GM18909 (cell line): Measurements from ENCODE around the gene TENM3.
"Not testable (repeated sequence)": the region's sequence is repeated elsewhere in the genome, so short reads cannot be mapped to it uniquely, and the experiment has no call there.

Source experiments
- ATAC-seq: cut with Tn5 transposase; IDR thresholded peaks from one replicate; pipeline ENCODE4 v1.9.1; 2021; ENCODE audit warnings: mild to moderate bottlenecking; ENCODE audit not compliant: unreplicated experiment, poor library complexity

The TENM3 gene

DNA sequence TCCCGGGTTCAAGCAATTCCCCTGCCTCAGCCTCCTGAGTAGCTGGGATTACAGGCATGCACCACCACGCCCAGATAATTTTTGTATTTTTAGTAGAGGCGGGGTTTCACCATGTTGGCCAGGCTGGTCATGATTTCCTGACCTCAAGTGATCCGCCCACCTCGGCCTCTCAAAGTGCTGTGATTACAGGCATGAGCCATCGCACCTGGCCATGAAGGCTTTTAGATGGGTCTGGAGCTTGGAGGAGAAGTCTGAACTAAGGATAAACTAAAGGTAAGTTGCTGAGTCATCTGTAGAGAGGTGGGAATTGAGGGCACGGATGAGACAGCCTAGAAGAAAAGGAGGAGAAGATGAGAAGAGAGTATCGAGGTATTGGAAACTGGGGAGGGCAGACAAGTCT lies at the start of gene TENM3:
Gene TENM3 (plus strand): TSS at position 199 of the 400 bp plus-strand sequence. CDS start 80,619 bp downstream, outside the sequence.
- not testable (repeated sequence) for ATAC-seq

DNA sequence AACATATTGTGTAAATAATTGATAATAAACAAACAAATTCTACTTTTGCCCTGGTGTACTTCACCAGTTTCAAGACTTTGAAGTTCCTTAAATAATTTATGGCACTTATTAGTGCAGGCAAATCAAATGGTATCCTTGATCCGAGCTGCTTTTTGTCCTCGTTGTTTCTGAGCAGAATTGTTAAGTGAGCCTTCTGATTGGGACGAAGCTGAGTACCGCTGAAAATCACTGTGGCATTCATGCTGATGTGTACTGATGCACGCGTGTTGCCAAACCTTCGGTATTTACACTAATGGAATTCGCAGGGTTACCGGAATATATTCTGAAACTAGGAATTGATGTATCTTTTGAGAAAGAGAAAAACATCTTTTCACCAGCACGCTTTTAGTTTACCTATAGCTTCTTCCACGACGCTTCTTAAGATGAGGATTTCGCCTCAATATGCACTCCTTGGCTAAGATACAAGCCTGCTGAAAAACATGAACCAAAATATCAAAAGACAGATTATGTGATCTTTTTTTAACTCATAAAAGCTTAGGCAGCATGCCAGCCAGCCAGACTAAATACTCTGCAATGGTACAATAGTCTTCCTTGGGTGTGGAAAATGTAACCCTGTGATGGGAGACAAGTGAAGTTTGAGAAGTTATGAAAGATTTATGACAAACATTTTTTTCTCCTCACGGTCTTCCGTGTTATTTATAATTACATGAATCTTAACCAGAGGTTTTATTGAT lies 48.9 kb upstream of the TENM3 start:
- no peak for ATAC-seq

DNA sequence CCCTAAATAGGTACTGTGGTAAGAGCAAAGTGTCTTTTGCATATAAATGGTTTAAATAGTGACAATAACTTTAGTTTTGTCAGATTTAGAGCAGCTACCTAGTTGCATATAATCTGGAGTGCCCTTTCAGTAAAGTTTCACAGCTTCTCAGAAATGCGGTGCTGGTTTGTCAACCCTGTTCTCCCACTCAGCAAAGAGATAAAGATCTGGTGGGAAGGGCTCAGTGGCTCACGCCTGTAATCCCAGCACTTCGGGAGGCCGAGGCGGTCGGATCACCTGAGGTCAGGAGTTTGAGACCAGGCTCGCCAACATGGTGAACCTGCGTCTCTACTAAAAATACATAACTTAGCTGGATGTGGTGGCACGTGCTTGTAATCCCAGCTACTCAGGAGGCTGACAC lies 45.6 kb upstream of the TENM3 start:
- no peak for ATAC-seq

DNA sequence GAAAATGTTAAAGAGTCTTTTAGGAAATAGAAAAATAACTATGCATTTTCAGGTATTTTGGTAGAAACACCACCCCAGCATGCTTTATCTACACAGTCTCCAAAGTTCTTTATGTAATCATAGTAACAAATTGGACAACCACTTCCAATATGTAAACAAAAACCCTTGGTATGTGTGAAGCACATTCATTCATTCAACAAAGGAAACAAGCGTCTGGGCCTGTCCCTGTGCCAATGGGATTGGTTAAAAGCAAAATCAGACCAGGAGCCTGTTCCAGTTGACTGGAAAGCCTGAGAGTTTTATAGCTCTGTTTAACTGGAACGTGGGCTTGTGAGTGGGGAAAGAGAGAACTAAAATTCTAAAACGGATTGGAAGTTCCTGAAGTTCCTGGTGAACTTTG lies 41.3 kb upstream of the TENM3 start:
- no peak for ATAC-seq

DNA sequence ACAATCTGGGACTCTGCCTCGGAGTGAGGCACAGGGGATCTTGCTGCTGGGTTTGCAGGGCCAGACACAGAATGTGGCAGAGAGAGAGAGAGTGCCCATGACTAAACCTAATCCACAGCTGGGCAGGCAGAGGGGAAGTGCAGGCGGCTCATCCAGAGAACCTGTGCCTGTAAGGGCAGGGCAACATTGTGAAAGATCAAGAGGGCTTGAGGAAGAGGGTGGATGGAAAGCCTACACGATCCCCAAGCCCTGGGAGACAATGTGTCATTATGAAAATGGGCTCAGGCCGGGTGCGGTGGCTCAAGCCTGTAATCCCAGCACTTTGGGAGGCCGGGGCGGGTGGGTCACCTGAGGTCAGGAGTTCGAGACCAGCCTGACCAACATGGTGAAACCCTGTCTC lies 40.6 kb upstream of the TENM3 start:
- ATAC-seq = no peak

DNA sequence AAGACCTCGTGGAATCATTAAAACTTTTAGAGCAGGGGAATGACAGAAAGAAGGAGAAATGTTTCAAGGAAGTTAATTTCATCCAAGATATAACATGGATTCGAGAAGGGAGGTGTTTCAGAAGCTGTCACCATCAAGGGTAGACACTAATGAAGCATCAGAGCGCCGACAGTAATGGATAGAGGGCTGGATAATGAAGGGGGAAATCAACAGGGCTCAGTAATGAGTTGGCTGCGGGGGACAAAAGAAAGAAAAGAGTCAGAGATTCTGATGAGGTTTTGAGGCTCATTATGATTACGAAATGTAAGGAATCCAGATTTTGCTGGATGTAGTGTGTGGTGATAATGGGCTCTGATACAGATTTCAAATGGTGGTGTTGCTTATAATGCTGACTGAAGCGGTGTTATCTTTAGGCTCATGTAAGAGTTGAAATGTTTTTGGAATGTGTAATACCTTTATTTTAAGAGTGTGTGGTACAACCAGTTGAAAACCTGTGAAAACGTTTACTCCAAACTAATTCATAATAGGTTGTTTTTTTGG lies 39.3 kb upstream of the TENM3 start:
- no peak for ATAC-seq

DNA sequence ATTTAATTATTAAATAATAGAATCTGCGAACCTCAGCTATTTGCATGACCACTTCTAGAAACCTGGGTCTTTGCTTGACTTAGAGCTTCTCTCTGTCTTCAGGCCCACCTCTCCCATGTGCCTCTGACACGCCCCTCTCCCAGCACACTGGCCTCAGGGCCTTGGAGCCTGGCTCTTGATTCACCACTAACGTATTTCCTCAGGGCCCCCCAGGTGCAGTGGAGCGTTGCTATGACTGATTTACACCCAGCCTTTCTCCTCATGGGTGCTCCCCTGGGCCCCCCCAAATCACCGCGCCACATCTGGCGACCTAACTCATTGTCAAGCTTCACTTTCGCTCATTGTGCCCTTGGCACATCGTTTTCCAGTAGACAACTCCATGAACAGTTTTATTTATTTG lies 37.9 kb upstream of the TENM3 start:
- no peak for ATAC-seq

DNA sequence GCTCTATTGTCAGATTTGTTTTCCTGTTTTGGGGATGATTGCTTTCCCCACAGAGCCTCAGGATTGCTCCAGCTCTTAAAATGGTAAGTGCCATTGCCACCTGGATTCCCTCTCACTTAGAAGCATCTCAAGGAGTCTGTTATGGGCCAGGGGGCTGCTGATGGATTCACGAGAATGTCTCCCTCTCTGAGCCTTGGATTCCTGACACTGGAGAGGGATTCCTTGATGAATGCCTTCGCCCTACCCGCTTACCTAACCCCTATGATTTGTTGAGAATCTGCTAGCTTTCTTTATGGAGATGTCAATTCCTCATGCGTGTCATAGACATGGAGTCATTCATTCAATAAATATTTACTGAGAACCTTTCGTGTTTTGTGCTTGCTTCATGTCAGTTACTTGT lies 36.9 kb upstream of the TENM3 start:
- ATAC-seq = no peak

DNA sequence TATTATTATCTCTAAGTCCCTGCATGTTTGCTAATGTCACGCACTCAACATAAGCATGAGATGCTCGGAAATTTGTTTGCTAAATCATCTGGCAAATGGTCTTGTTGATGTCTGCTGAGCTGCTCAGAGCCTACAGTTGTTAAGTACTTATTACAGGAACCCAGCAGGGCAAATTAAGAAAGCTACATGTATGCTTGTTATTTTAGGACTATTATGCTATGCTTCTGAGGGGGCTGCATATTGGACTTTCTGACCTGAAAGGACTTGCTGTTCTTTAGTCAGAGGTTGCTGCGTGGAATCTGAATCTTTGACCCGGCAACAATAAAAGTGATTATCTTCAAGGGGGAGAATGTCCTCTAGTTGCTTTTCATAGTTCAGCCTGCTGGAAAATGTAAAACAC lies 36.3 kb upstream of the TENM3 start:
- no peak for ATAC-seq

DNA sequence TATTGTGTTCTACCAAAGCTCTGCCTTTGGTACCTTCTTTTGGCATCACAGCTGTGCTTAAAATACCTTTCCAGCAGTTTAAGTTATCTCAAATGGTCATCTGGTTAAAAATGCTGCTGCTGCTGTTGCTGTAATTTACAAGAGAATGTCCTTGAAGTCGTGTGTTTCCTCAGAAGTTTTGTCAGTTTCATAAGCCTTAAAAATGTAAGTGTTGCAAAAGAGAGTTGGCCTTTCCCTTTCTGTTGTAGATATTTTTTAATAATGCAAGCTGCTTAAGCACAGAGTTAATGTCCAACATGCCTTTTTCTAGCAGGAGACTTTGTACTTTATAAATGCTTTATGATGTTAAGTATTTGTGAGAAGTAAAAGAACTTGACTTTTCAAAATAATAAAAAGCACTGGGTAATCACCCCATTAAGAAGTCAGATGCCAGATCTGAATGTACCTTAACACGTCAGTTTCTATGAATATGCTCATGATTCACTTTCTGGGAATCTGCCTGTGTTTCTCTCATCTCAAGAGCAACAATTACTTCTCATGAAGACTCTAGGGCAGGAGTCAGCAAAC lies 35.3 kb upstream of the TENM3 start:
- no peak for ATAC-seq

DNA sequence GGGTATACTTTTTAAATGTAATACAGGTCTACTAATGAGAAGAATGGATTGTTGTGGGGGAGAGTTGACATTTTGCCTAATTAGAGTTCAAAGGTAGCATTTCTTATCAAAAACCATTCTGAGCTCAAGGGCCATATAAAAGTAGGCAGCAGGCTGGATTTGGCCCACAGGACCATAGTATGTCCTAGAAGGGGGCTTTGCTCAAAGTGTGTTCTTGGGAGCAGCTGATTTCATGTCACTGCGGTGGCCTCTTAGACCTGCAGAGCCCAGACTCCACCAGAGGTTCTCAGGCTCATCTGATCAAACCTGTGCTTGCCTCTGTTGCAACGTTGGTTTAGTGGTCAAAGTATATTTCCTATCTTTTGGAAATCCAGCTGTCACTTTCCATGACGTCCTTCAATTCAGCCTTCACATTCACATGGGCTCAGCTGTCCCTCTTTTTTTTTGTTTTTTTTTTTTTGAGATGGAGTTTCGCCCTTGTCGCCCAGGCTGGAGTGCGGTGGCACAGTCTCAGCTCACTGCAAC lies 34.6 kb upstream of the TENM3 start:
- ATAC-seq = no peak

DNA sequence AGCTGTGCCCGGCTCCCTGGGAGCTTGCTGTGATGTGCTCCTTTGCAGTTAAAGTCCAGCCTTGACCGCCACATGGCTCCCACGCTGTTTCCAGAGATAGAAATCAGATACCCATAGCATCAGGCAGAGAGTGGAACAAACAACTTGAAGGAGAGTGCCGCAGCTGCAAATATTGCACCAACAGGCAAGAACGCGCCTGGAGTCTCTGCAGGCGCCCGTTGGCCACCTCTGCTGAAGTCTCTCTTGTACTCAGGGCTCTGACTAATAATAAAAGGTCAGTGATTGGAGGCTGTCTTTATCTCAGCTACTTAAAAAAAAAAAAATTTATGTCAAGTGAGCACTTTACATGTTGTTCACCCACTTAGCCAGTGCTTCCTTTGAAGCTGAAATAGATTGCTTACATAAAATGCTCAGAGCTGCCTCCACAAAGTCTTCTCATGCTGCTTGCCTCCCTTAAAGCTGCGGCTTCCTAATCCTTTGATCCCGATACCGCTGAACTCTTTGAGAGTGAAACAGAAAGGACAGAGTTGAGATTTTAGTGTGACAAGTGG lies 30.9 kb upstream of the TENM3 start:
- no peak for ATAC-seq

DNA sequence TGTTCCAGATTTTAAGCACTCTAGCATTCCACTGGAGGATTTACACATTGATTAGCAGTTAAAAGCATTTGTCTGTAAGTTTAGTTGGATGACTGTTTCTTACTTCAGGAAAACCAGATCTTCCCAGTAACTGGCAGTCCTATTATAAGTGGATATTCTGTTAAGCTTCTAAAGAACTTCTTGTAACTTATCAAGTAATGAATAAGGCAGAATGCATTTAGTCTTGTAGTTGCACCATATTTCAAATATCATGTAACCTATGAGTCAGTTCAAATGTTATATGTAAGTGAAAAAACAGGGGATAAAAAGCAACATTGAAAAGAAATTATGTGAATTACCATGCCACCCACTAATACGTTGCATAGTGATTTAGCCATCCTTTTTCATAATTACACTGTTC lies 30.2 kb upstream of the TENM3 start:
- no peak for ATAC-seq

DNA sequence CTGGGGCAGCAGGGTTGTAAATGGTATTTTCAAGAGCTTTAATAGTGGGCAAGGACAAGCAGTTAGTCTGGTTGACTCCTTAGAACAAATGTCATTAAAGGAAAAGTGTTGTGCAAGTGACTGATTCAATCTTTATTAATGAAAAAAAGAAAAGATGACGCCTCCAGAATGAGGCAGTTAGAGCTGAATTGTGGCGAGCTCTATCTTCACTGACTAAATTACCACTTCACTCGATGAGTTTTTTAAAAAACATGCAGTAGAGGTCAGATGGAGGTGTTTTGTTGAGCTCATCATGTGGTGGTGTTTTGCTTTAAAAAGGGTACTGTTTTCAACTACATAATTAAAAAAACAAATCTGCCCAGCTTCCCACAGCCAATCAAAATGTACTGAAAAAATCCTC lies 28.1 kb upstream of the TENM3 start:
- ATAC-seq = no peak

DNA sequence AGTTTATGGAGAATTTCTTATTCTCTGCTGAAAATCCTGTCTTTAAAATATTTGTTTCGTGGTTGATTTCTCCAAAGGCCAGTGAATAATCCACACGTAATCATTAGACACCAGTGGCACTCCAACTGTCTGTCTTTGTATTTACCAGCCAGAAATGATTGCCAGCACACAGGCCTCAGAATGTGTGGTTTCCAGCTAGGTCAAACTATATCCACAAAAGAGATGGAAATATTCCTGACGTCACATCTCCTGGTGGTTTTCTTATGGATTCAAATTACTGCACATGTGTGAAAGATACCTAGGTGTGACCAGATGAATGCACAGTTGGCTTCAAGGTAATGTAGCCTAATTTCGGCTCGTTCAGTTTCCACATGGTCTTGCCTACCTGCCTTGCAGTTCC lies 27.2 kb upstream of the TENM3 start:
- ATAC-seq = no peak

DNA sequence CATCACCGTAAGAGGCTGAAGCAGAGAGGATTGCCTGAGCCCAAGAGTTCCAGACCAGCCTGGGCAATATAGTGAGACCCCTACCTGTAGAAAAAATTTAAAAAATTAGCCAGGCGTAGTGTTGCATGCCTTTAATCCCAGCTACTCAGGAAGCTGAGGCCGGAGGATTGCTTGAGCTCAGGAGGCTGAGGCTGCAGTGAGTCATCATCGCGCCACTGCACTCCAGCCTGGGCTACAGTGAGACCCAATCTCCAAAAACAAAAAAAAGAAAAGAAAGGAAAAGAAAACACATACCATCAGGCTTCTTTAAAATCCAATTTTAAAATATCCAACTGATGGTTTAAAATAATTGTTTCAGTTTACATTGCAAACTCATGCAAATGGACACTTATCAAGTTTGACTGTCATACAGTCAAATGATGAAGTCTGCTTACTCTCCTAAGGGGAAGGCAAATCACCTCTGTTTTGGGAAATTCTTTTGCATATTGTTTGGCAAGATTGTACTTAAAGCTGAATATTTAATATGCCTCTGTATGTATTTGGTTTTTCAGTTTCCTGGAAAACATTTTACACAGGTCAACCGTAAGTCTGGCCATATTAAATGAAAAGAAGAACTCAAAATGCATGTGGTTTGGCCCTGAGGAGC lies 23.7 kb upstream of the TENM3 start:
- ATAC-seq = no peak

DNA sequence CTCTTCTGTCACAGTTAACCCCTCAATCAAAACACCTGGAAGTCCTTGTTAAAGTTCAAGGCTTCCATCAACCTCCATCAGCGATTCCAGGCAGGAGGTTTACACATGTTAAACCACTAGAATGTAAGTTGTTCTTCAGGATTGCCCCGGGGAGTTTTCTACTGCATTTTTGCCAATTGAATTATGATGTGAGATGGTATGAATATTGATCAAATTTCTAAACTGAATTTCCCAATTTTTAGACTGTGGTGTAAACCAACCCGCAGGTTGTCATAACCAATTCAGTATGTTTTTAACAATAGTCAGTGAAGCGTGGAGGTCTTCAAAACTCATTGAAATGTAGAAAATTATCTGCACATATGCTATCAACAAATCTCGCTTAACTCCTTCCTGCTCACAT lies 21.2 kb upstream of the TENM3 start:
- no peak for ATAC-seq

DNA sequence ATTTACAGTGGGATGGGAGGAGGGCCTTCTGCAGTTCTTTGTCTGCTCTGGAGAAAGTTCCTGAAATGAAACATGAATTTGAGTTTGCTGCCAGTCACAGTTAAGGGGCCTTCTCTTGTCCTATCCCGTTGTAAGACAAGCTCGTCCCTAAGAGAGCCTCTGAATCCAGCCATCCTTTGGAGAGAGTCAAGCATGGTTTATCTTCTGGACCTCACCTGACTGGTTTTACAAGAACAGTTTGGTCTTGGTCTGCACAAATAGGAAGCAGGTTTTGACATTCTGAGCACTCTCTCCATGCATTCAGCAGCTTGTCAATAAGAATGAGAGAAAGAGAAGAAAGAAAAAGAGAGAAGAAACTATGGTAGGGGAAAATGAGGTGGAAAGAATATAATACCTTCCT lies 20.4 kb upstream of the TENM3 start:
- ATAC-seq = no peak

DNA sequence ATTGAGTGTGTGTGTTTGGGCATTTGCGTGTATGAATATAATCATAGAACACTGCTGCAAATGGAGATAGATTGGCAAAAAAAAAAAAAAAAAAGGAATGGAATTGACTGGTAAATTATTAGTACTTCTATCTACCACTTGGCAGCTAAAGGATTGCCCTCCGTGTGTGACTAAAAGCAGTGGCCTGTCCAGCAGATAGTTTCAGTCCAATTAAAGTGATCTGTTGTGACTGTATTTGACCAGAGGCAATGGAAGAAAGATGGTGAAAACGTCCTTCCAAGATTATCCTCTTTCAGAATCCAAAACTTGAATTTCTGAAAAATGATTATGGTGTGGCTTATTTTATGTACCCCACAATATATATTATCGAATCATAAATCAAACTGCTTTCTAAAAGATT lies 19.5 kb upstream of the TENM3 start:
- no peak for ATAC-seq

DNA sequence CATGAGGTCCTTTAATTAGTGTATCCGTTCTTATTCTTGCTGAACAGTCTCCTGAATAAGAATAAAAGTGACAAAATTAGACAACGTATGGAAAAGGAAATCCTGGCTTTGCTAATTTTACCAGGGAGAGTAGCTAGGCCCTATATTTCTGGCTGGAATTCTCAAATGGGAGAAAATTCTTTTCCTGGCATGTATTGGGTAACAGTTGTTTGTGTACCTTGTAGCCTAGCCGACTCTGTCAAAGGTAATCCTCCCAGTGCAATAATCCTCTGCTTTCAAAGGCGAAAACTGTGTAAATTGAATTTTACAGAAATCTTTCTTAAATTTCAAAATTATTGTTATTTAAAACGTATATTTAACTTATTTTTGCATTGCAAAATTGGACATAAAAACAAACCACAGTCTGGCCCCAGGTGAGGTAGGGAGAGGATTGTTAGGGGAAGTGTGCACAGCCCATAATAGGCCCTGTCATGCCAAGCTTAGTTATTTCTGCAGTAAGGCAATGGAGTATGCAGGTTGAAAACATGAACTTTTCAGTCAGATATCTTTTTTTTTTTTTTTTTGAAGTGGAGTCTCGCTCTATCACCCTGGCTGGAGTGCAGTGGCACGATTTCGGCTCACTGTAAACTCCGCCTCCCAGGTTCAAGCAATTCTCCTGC lies 18.9 kb upstream of the TENM3 start:
- no peak for ATAC-seq
